Measurements from ENCODE around the gene MYH3.

DNA sequence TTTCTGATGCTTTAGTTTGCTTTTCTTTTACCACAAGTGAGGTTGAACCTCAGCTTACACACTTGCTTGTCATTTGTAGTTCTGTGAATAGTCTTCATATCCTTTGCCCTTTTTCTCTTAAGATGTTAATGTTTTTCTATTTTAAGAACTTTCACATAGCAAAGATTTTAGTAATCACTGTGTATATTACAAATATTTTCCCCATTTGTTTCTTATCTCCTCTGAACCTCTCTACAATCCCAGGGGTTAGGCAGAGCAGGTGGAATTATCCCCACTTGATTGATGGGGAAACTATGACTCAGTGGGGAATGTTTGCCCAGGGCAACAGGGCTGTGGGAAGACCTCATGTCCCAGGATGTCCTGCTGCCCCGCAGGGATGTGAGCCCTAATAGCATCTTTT, 11.7 kb upstream of the MYH3 start:
- no peak for TF ChIP-seq EZH2phosphoT487 (IDR thresholded peaks at IDR 0.05; ENCODE audit: low read depth, severe bottlenecking, unreplicated experiment)
- TF ChIP-seq, protein P1, sequence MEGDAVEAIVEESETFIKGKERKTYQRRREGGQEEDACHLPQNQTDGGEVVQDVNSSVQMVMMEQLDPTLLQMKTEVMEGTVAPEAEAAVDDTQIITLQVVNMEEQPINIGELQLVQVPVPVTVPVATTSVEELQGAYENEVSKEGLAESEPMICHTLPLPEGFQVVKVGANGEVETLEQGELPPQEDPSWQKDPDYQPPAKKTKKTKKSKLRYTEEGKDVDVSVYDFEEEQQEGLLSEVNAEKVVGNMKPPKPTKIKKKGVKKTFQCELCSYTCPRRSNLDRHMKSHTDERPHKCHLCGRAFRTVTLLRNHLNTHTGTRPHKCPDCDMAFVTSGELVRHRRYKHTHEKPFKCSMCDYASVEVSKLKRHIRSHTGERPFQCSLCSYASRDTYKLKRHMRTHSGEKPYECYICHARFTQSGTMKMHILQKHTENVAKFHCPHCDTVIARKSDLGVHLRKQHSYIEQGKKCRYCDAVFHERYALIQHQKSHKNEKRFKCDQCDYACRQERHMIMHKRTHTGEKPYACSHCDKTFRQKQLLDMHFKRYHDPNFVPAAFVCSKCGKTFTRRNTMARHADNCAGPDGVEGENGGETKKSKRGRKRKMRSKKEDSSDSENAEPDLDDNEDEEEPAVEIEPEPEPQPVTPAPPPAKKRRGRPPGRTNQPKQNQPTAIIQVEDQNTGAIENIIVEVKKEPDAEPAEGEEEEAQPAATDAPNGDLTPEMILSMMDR (IDR thresholded peaks at IDR 0.05; ENCODE audit: poor library complexity): no peak
- no peak for TF ChIP-seq EZH2 (IDR thresholded peaks at IDR 0.05; ENCODE audit: borderline replicate concordance)

Measured in hepatocyte (in vitro differentiated cells).